GM12892 (cell line): ENCODE results near the gene TAOK1.

Experiments
- POLR2A ChIP-seq: IDR thresholded peaks from 2 replicates; pipeline ENCODE4 v1.6.1; 2011; ENCODE audit warnings: low read depth, low read length, control low read depth
- POLR2AphosphoS5 ChIP-seq: IDR thresholded peaks from 2 replicates; pipeline ENCODE4 v1.6.1; 2011; ENCODE audit warnings: low read depth, low read length, control low read depth

DNA sequence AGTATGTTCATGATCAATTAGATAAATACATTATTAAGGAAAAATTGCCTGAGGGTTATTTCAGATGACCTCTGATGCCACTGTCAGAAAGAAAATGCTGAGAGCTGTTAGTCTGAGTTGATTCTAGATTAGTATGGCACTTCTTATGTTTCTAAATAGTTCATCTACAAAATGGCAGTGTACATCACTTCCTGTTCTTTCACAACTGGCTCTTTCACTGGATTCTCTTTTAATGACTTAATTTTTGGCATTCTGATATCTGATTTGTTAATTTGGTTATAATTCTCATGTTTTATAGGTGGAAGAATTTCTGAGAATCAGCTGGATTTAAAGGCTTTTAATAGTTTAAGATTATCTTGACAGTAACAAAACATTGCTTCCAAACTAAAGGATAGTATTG is 3.3 kb downstream of the TAOK1 start:
- TF ChIP-seq POLR2A = no peak
- no peak for TF ChIP-seq POLR2AphosphoS5
